ENCODE results near the gene CREB3L1.

DNA sequence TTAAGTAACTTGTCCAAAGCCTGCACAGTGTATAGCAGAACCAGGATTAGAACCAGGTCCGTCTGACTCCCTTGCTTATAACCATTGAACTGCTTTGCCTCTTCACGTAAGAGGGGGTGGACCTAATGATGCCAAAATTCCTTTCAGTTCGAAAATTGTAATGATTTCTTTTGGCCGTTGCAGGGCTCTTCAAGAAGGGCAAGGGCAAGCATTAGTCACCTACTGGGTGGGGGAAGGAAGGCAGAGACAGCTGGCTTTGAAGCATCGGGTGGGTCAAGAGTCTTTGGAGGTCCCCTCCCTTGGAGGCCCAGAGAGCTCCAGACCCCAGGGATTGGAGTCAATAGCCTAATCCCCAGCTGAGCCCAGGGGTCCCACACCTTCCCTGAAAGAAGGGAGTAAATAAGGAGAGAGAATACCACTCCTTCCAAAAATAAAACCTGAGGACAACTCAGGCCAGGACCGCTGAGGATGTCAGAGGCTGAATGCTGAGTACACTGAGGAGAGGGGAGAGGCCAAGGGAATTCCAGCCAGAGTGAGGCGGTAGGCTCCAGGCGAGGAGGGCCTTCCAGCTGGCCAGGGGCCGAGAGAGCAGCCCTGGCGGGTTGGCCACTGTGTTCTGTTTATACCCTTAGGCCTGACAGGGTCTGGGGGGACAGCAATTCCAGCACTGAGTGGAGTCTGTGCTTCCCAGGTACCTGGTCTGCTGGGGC is 14.1 kb downstream of the CREB3L1 start:
- TF ChIP-seq, protein P1, sequence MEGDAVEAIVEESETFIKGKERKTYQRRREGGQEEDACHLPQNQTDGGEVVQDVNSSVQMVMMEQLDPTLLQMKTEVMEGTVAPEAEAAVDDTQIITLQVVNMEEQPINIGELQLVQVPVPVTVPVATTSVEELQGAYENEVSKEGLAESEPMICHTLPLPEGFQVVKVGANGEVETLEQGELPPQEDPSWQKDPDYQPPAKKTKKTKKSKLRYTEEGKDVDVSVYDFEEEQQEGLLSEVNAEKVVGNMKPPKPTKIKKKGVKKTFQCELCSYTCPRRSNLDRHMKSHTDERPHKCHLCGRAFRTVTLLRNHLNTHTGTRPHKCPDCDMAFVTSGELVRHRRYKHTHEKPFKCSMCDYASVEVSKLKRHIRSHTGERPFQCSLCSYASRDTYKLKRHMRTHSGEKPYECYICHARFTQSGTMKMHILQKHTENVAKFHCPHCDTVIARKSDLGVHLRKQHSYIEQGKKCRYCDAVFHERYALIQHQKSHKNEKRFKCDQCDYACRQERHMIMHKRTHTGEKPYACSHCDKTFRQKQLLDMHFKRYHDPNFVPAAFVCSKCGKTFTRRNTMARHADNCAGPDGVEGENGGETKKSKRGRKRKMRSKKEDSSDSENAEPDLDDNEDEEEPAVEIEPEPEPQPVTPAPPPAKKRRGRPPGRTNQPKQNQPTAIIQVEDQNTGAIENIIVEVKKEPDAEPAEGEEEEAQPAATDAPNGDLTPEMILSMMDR (conservative IDR thresholded peaks at IDR 0.05; ENCODE audit: low read depth, low read length): no peak
- TF ChIP-seq EZH2 (IDR thresholded peaks at IDR 0.05; ENCODE audit: low read length, unreplicated experiment) (no peak), EZH2phosphoT487 (IDR thresholded peaks at IDR 0.05; ENCODE audit: borderline replicate concordance, low read length) (no peak)
